ENCODE data around the gene SPSB2.

SPSB2 gene

GRCh38 chr12:6905414-6906040, 32.4 kb upstream of the SPSB2 start:
- H3K4me3 ChIP-seq (ENCODE audit: low read length), result peak overlapping the region; percentile 94
- TF ChIP-seq CTCF (conservative IDR thresholded peaks at IDR 0.05; ENCODE audit: low read length), result no peak
- no peak for DNase-seq (ENCODE audit: low read depth)

- TF ChIP-seq CTCF (conservative IDR thresholded peaks at IDR 0.05; ENCODE audit: low read length), result no peak
- peak; percentile 91 for DNase-seq (ENCODE audit: low read depth)
- peak within 1 kb of the TSS; percentile 94 for H3K4me3 ChIP-seq (ENCODE audit: low read length)
Measured at GRCh38 chr12:6904280-6905276, 31.5 kb upstream of the SPSB2 start, which contains the start of gene LRRC23. Gene LRRC23, plus strand, starts transcription at chr12:6904822. Its CDS starts 812 bp downstream, at chr12:6905634.

- no peak for TF ChIP-seq CTCF (conservative IDR thresholded peaks at IDR 0.05; ENCODE audit: low read length)
- no peak for DNase-seq (ENCODE audit: low read depth)
- H3K4me3 ChIP-seq (ENCODE audit: low read length), result no peak overlapping the region
Measured at GRCh38 chr12:6903722-6904121, 30.6 kb upstream of the SPSB2 start.

GRCh38 chr12:6902448-6902847, 29.3 kb upstream of the SPSB2 start:
- TF ChIP-seq CTCF (conservative IDR thresholded peaks at IDR 0.05; ENCODE audit: low read length), result no peak
- DNase-seq (ENCODE audit: low read depth), result no peak
- H3K4me3 ChIP-seq (ENCODE audit: low read length), result no peak overlapping the region

- DNase-seq (ENCODE audit: low read depth), result no peak
Measured at GRCh38 chr12:6899837-6900519, 26.9 kb upstream of the SPSB2 start.

GRCh38 chr12:6899427-6899826, 26.3 kb upstream of the SPSB2 start:
- no peak for TF ChIP-seq CTCF (conservative IDR thresholded peaks at IDR 0.05; ENCODE audit: low read length)
- H3K4me3 ChIP-seq (ENCODE audit: low read length), result no peak overlapping the region
- DNase-seq (ENCODE audit: low read depth), result no peak

More at GRCh38 chr12:6899837-6900519, 26.9 kb upstream of the SPSB2 start:
- no peak for TF ChIP-seq CTCF (conservative IDR thresholded peaks at IDR 0.05; ENCODE audit: low read length)
- no peak overlapping the region for H3K4me3 ChIP-seq (ENCODE audit: low read length)
